Endometrial microvascular endothelial cells (primary cell): ENCODE data around the gene HOXD1. TPM values are rescaled to one million over a fixed set of nuclear protein-coding genes. Genes with fewer than 3 reads are reported as not detected.

Experiments used
- in situ Hi-C: cut with HindIII; loops from 2 replicates; pipeline ENCODE4 v1.10.0; 2017; ENCODE audit warnings: low sequenced_read_pairs, low pct_unique_long_range_greater_than_20kb; ENCODE audit errors: inconsistent ontology term
- total RNA-seq: library from RNA; depleted of rRNA; stranded (reverse); fragments of >200 nt; gene quantifications from one replicate; pipeline ENCODE4 v1.2.3, GENCODE V29; 2015; ENCODE audit errors: inconsistent ontology term

Gene HOXD1
- total RNA-seq, 1 donor from 2014 or later: 4.8 TPM

- in situ Hi-C loops: no loop called here
Measured at GRCh38 chr2:176151442-176152287, 36.8 kb upstream of the HOXD1 start, which contains the start of gene HOXD4. Gene HOXD4, plus strand, starts transcription at chr2:176151550. Its CDS starts 84 bp downstream, at chr2:176151634.

DNA sequence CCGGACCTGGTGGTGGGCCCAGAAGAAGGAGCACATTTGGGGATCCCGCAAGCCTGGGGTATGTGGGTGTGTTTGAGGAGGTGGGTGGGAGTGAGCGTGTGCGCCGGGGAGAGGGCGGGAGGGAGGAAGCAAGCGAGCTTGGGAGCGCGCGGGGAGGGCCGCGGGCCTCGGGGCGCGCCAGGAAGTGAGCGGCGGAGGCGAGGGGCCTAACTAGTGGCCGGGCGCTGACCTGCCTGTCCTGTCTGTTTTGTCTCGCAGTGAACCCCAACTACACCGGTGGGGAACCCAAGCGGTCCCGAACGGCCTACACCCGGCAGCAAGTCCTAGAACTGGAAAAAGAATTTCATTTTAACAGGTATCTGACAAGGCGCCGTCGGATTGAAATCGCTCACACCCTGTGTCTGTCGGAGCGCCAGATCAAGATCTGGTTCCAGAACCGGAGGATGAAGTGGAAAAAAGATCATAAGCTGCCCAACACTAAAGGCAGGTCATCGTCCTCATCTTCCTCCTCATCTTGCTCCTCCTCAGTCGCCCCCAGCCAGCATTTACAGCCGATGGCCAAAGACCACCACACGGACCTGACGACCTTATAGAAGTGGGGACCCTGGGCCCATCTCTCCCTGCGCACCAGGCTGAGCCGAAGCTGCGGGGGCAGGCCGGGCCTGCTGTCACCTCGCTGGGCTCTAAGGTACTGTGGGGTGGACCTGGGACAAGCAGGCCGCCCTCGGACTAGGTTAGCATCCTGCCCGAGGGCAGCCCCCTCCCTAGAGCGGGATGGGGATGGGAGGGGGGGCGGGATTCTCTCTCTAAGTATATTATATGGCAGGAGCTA lies 35.9 kb upstream of the HOXD1 start:
- in situ Hi-C loops: no loop called here

- in situ Hi-C loops: no loop called here
Measured at GRCh38 chr2:176154576-176155252, 33.8 kb upstream of the HOXD1 start.

- in situ Hi-C loops: no loop called here
Measured at GRCh38 chr2:176155356-176156044, 33.0 kb upstream of the HOXD1 start.

DNA sequence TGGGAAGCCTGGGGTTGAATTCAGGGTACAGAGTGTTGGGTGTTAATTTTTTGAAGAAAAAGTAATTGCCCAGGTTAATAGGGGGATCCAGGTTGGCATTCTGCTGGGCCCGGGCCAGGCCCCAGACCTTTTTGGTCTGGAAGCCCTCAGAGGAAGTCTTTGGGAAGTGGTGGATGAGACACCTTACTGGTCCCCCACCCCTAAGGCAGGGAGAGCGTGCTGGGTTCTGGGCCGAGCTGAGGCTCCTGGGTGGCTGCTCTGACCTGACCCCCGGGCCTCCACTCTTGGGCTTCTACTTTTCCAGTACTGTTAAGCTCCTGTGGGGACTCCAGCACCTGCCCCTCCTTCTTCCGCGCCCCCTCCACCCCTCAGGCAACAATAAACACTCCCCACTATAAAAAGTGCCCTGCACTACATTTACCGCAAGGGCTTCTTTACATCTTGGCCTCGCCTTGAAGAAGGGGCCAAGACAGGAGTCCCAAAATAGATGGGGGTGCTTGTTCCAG lies 32.1 kb upstream of the HOXD1 start:
- in situ Hi-C loops: no loop called here

DNA sequence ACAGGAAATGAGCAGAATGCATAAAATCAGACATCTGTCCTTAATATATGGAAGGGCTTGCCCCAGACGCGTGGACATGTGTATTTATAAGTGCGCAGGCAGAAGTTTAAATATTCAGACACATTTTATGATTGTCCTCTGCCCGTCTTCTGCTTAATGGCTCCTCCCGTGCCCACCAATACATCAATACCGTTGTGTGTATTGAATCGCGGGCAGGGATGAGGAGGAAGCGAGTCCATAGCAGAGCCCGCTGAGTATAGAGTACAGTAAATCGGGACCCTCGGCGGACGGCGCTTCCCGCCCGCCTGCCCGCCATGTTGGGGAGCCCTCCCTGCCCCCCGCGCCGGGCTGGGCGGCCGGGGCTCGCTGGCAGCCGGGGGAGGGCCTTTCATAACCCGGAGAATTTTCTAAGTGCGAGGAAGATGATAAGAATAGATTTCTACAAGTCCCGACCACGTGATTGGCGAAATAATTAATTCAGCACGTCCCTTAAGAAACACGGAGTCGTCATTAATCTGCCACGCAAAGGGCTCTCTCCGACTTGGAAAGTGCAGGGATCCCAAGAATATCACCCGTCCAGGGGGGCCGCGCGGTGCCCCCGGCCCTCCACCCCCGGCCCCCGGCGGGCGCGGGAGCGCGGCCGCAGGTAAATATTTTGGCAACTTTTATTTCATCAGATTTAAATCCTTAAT lies 31.5 kb upstream of the HOXD1 start, which contains the start of gene HOXD3:
Gene HOXD3, plus strand, starts transcription at position 501 of the 692 bp plus-strand sequence. CDS start 11,808 bp downstream, outside the sequence.
- in situ Hi-C loops: no loop called here

DNA sequence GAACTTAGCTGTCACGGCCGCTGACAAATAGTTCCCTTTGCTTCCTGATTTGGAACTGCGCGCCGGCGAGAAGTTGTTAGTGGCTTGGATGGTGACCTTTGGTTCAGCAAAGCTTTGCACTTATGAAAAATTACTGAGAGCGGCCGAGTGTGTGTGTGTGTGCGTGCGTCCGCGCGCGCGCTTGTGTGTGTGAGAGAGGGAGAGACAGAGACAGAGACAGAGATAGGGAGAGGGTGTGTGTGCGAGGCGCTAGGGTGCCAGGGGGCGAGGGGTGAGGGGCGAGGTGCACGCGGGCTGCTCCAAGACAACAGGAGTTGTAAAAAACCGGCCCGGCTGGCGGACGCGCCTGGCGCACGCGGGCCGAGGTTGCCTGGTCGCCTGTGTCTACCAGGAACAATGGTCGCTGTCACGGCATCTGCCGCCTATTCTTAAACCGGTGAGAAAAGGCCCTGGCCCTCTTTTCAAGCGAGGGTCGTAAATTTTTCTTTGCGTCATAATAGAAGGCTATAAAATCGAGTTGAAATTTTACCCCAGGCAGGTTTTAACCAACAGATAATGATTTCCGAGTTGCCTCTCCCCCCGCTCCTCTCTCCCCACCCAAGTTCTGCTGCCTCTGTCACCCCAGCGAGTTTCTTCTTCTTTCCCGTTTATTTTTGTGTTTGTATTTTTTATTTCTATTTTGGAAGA lies 30.8 kb upstream of the HOXD1 start:
- in situ Hi-C loops: no loop called here

DNA sequence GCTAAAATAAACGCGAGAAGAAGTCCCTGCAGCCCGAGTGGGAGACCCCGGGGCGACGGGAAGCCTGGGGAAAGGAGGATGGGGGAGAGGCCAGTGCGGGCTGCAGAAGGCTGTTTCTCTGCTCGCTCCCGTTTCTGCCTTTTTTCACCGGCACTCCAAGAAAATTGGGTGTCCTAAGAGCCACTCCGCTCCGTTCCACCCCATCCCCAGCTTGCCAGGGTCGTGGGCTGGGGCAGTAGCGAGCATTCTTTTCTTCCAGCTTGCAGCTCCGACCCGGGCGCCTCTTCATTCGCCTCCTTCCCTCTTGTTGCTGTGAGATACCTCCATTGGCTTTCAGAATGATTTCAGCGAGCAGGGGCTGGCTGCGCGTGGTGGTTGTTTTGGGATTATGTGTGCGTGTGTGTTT lies 30.3 kb upstream of the HOXD1 start:
- in situ Hi-C loops: no loop called here

GRCh38 chr2:176158855-176159662 lies 29.4 kb upstream of the HOXD1 start:
- in situ Hi-C loops: no loop called here

GRCh38 chr2:176159663-176160250 lies 28.7 kb upstream of the HOXD1 start:
- in situ Hi-C loops: no loop called here

GRCh38 chr2:176160251-176160985 lies 28.1 kb upstream of the HOXD1 start:
- in situ Hi-C loops: no loop called here

- in situ Hi-C loops: no loop called here
Measured at GRCh38 chr2:176160986-176161824, 27.3 kb upstream of the HOXD1 start.

DNA sequence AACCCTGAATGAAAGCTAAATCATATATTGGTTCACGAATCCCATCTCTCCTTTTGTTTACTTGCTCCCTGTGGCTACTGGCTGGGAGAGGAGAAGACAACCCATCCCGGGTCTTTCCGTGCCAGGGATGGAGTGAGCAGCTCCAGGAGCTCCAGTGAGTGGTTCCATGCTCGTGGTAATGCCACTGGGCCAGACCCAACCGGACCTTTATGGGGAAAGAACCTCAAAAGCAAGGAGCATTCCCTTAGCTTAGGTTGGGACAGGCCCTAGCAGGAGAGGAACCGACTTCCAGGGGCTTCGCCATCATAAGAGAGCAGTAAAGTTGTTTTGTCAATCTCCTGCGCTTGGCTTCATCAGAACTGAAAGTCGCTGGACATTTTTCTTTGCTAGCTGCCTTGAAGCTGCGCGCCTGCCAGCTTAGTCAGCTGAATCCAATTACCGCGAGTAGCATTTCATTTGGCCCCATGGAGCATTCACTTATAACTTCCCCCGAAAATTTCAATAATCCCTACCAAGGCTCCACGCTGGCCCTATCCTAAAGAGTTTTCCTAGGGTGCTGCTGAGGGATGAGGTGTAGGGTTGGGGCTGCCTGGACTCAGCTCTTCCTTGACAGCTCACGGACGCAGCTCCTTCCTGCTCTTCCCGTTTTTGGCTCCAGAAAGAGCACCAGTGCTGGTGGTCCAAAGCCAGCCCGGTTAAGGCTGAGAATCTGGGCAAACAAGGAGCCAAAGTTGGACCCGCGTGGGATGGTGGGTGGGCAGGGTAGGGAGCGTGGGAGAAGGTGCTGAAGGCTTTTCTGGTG lies 26.4 kb upstream of the HOXD1 start:
- in situ Hi-C loops: no loop called here
